Uterus (tissue), 2 donors: ENCODE results near the gene PSMC3.

Experiments used
- CTCF ChIP-seq, 4 experiments: fragments of 200-600 bp in 2 of 4; fragments of 450-650 bp in 2 of 4; sonication (generic) in 2 of 4; IDR thresholded peaks; one replicate each; pipeline ENCODE4 v1.5.1; 2016 to 2019; ENCODE audit warnings: antibody characterized with exemption in 4 of 4, mild to moderate bottlenecking in 2 of 4, moderate library complexity in 1 of 4
- POLR2A ChIP-seq, 2 donors: fragments of 450-650 bp; IDR thresholded peaks; one replicate each; pipeline ENCODE4 v1.6.1; 2016; ENCODE audit warnings: antibody characterized with exemption in 2 of 2, mild to moderate bottlenecking in 1 of 2, moderate library complexity in 1 of 2

- TF ChIP-seq CTCF (IDR thresholded peaks at IDR 0.05) = no peak
- TF ChIP-seq POLR2A (IDR thresholded peaks at IDR 0.05) = no peak
These were observed 10.5 kb upstream of the PSMC3 start for GRCh38 chr11:47436726-47437125.
